GM10248 (cell line): ENCODE data around the gene LSAMP.
"Not testable (repeated sequence)": the region's sequence is repeated elsewhere in the genome, so short reads cannot be mapped to it uniquely, and the experiment has no call there.

Experiments
- CTCF ChIA-PET: fragments of 300-600 bp; sonication (Branson Sonifier 250); formaldehyde crosslinking; extraction: SDS; loops from one replicate; lab custom pipeline; 2021; ENCODE audit warnings: antibody characterized with exemption; lab: Yijun Ruan, JAX
- POLR2A ChIA-PET: fragments of 350-650 bp; sonication (Branson Sonifier 250); formaldehyde crosslinking; extraction: SDS; loops from one replicate; lab custom pipeline; 2020; ENCODE audit warnings: antibody characterized with exemption; lab: Yijun Ruan, JAX
- DNase-seq: peaks from one replicate; pipeline ENCODE4 v3.0.0; 2012; ENCODE audit errors: extremely low spot score
- TF ChIP-seq, protein P1 (sequence below): IDR thresholded peaks from 2 replicates; pipeline ENCODE4 v1.5.1; 2012; ENCODE audit warnings: mild to moderate bottlenecking, low read depth; ENCODE audit errors: extremely low read depth, missing control alignments, control extremely low read depth

LSAMP gene

DNA sequence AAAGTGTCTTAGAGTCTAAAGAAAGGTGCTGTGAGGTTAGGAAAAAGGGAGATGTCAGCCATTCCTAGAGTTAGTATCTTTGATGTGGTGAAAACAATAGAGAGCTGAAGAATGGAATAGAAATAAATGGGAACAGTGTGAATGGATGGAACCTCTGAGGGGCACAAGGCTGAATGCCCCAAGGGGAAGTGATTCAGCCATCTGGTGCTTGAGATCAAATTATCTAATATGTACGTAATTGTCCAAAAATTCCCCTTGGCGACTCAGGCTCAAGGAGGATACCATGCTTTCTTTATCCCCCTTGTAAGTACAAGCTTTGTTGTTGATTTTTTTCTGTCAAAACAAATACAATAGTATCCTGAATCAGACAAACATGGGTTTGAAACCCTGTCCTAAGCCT lies 361.6 kb downstream of the LSAMP start:
- ChIA-PET CTCF (no interaction called here), POLR2A (no interaction called here)
- TF ChIP-seq, protein P1, sequence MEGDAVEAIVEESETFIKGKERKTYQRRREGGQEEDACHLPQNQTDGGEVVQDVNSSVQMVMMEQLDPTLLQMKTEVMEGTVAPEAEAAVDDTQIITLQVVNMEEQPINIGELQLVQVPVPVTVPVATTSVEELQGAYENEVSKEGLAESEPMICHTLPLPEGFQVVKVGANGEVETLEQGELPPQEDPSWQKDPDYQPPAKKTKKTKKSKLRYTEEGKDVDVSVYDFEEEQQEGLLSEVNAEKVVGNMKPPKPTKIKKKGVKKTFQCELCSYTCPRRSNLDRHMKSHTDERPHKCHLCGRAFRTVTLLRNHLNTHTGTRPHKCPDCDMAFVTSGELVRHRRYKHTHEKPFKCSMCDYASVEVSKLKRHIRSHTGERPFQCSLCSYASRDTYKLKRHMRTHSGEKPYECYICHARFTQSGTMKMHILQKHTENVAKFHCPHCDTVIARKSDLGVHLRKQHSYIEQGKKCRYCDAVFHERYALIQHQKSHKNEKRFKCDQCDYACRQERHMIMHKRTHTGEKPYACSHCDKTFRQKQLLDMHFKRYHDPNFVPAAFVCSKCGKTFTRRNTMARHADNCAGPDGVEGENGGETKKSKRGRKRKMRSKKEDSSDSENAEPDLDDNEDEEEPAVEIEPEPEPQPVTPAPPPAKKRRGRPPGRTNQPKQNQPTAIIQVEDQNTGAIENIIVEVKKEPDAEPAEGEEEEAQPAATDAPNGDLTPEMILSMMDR = no peak
- no peak for DNase-seq

DNA sequence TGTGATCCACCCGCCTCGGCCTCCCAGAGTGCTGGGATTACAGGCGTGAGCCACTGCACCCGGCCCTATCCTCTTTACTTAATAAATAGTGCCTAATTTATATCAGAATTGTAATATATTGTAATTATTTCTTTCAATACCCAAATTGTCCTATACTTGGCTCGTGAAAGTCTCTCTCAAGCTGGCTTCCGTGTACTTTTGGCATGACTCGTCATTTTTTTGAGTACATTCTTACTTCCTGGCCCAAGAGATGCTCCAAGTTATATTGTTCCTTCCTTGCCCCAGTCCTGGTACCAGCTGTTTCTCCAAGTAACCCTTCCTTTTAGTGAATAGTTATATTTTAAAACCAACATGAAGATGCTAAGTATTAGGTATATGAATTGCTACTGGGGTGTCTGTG lies 366.7 kb downstream of the LSAMP start:
- DNase-seq = no peak
- ChIA-PET CTCF (interaction anchor here (1.8 kb wide), 1 partner anchor 17 kb away, joined by 3 read pairs; no protein-coding TSS in a partner anchor), POLR2A (no interaction called here)
- TF ChIP-seq, protein P1 = no peak

DNA sequence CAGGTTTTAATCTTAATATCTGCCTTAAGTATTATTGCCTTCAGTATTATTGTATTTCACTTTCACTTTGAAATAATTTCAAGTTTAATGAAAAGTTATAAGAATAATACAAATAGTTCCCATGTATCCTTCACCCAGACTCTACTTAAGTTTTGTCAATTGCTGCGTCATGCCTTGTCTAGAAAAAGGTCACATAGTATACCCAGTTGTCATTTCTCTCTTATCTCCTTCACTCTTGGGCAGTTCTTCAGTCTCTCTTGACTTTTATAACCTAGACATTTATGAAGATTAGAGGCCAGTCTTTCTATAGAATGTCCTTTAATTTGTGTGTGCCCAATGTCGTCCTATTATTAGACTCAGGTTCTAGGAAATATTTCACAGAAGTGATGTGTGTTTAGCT lies 367.7 kb downstream of the LSAMP start:
- no peak for DNase-seq
- TF ChIP-seq, protein P1 = no peak
- POLR2A ChIA-PET = no interaction called here
- CTCF ChIA-PET = interaction anchor here (1.8 kb wide), 1 partner anchor 16 kb away, joined by 3 read pairs; no protein-coding TSS in a partner anchor

DNA sequence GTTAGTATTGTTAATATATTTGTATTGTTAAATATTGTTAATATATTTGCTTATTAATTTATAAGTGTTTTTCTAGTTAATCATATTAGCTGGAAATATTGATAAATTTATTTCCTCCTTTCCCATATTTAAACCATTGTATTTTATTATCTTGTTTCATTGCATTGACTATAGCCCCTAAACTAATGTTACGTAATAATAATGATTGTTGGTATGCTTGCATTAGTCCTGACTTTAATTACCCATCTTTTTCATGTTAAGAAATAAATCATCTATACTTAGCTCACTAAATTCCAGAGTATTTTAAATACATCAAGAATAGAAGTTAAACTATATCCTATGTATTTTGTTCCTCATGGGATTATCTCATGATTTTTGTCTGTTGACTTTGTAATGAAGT lies 368.2 kb downstream of the LSAMP start:
- ChIA-PET CTCF (interaction anchor here (1.8 kb wide), 1 partner anchor 16 kb away, joined by 3 read pairs; no protein-coding TSS in a partner anchor), POLR2A (no interaction called here)
- TF ChIP-seq, protein P1 = no peak
- no peak for DNase-seq

DNA sequence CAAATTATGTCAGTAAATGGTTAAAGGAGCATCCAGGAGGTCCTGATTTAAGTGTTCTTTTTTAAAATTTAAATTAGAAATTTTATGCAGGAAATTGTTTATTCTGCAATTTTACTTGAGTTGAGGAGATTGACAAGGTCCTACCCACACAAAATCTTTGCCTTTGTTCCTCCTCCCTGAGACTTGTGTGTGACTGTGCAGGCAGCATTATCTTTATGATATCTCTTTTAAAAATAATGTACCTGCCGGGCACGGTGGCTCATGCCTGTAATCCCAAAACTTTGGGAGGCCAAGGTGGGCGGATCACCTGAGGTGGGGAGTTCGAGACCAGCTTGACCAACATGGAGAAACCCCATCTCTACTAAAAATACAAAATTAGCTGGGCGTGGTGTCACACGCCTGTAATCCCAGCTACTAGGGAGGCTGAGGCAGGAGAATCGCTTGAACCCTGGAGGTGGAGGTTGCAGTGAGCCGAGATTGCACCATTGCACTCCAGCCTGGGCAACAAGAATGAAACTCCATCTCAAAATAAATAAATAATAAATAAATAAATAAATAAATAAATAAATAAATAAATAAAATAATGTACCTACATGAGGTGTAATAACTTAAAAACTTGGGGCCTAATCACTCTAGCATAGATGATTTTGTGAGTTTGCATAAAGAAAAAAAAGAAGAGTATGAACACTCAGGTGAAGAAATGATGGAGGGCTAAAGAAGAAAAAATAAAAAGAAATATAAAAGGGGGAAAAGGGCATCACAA lies 374.6 kb downstream of the LSAMP start:
- POLR2A ChIA-PET, DNase-seq, CTCF ChIA-PET: not testable (repeated sequence)

DNA sequence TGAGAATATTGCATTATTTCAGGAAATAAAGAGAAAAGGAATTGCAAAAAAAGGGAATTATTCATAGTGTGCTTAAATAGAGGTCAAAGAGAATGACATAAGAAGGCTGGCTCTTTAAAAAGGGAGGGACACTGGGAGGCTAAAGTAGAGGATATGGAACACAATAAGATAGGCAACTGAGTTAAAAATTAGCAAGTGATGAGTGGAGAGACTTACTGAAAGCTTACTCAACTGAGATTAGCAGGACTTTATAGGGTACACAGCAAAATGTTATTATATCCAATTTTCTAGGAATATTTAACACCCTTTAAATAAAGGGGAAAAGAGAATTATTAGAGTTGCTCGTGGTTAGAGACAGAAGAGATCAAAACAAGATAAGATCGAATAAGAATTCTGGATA lies 375.2 kb downstream of the LSAMP start:
- ChIA-PET POLR2A (no interaction called here), CTCF (no interaction called here)
- TF ChIP-seq, protein P1 = no peak
- no peak for DNase-seq

DNA sequence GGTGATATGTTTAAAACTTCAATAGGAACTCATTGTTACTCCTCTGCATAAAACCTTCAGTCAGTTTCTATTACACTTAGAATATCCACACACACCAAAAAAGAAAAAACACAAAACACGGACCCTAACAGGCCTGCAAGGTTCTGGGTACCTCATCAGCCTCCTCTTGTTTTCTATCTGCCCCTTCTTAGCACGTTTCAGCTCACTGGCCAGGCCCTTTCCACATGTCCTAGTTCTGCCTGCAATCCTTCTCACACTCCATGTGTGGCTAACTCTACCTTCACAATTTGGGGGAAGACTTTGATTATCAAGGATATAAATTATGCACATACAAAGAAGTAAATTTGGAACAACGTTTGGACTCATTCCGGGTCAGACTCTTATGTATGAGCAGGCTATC lies 376.3 kb downstream of the LSAMP start:
- ChIA-PET CTCF (no interaction called here), POLR2A (no interaction called here)
- TF ChIP-seq, protein P1 = no peak
- DNase-seq = no peak
